GM19324 (cell line): ENCODE data around the gene MFGE8.

Experiments
- ATAC-seq: cut with Tn5 transposase; IDR thresholded peaks from one replicate; pipeline ENCODE4 v1.9.1; 2021; ENCODE audit warnings: mild to moderate bottlenecking, moderate library complexity; ENCODE audit not compliant: unreplicated experiment, low FRiP score

The MFGE8 gene

DNA sequence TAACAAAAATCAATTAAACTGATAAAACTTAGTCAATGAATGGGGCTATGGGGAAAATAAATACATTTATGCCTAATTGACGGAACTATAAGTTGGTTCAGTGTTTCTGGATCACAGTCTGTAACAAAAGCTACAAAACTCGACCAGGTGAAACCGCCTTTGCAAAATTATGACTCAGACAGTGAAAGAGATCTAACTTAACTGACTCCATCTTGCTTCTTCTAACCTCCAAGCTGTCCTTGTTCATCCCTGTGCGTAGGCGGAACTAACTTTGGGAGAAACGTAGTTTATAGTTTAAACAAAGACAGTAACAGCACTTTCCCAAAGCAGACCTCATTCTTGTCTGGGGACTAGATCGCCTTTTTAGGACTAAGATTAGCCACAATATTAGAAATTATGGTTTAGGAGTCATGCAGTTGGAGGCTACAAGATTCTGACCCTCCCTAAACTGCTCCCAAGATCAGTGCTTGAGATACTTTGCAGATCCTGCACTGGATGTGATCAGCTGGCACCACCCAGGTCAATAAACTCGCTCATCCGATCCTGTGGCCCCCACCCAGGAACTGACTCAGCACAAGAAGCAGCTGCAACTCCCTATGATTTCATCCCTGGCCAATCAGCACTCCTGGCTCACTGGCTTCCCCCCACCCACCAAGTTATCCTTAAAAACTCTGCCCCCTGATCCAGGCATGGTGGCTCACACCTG lies 7.2 kb upstream of the MFGE8 start:
- no peak for ATAC-seq

DNA sequence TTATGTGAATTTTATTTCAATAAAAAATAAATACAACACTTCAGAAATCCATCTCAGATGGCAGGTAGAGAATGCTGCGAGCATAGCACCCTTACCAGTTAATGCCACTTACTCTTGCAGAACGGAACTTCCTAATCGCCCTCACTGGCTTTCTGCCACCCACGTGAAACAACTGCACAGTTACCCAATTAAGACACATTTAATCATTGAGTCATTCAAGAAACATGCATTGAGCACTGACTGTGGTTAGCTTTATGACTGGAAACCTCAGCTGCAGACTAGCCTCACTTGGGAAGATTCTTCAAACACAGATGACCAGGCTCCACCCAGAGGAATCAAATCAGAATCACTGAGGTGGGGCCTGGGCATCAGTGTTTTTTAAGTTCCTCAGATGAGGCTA lies 5.6 kb upstream of the MFGE8 start:
- ATAC-seq: no peak

DNA sequence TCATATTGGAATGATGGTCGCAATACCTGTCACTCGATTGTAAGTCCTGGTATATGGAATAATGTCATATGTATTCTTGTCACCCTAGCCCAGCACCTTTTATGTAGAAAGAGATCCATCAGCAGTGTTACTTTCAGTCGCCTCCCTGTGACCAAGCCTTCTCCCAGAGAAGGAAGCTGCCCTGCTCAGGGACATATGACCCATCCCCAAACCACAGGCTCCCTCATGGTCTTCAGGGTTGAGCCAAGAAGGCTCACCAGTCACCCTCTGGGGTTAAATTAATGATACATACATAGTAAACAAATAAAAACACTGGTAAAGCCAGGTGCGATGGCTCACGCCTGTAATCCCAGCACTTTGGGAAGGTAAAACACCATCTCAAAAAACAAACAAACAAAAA lies 4.6 kb upstream of the MFGE8 start:
- no peak for ATAC-seq

DNA sequence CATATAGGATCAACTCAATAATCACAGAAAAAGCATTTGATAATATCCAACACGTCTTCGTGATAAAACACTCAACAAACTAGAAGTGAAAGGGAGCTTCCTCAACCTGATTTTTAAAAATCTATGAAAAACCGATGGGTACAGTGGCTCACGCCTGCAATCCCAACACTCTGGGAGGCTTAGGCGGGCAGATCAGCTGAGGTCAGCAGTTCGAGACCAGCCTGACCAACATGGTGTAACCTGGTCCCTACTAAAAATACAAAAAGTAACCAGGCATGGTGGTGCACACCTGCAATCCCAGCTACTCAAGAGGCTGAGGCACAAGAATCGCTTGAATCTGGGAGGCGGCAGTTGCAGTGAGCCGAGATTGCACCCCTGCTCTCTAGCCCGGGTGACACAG lies 2.2 kb upstream of the MFGE8 start:
- no peak for ATAC-seq

DNA sequence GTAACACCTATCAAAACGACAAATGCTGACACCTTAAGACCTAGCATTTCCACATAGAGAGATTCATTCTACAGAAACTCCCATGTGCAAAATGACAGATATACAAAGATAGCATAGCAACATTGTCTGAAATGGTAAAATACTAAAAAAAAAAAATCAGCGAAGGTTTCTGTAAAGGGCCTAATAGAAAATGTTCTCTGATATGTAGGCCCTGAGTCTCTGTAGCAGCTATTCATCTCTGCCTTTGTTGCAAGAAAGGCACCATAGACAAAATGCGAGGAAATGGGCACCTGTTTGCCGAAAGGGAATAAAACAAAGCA lies 631 bp upstream of the MFGE8 start:
- ATAC-seq: no peak

DNA sequence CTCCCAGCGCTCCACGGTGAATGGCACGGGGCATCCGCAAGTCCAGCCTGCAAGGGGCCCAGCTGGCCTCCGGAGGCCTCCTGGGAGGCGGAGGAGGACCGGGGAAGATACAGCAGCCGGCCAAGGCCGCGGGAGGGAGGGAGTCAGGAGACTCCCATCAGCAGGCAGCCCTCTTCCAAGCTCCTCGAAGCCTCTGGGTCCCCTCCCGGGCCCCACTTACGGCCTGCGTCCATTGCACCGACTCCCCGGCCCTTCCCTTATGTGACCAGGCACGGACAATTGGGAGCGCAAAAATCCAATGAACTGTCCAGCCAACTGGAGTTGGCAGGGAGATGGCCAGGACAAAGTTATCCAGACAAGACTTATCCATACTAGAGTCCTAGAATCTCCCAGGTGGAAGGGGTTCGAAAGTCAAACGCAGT lies 668 bp downstream of the MFGE8 start:
- no peak for ATAC-seq

DNA sequence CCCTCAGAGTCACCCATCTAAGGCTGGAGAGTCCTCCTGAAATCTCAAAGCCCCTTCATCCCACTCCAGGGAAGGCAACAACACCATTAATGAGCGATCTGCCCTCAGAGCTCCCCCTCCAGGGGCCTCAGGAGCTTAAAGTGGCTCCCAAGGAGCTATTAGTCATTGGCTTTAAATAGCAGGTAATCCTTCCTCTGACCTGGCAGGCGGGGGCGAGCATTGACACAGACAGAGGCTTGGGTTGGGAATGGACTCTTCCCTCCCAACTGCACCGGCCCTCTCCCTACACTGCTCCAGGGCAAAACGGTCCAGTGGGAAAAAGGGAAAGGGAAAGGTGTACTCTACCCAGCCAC lies 1.4 kb downstream of the MFGE8 start:
- ATAC-seq: no peak

DNA sequence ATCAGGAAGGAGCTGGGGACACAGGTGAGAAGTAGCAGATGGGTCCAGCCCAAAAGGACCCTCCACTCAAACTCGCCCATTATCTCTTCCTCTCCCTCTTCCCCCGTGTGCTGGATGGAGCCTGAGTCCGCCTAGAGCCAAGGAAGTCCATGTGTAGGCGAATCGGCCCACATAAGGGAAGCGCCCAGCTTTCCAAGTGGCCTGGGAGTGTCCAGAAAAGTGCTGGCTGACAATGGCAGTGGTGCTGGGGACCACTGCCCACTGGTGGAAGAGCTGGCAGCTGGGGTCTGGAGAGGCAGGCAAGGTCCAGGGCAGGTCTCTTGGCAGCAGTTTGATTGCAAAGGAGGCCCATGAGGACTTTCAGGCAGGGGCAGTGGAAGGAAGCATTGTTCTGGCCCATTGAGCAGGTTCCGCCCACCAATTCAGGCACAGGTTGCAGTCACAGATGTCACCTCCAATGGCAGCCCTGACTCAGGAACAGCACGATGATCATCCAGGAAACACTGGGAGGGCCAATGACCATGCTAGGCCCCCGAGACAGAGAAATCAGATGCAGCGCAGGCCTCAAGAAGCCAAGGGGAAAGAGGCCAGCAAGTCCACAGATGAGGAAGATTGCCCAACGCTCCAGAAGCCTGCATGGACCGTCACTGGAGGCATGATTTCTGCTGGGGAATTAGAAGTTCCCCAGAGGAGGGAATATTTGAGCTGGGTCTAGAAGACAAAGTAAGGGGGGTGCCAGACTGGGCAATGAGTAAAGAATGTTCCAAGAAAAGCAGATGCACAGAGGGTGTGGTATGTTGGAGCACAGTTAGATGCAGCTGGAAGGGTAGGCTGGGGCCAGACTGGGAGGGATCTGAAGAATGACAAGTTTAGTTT lies 3.0 kb downstream of the MFGE8 start:
- ATAC-seq: no peak

DNA sequence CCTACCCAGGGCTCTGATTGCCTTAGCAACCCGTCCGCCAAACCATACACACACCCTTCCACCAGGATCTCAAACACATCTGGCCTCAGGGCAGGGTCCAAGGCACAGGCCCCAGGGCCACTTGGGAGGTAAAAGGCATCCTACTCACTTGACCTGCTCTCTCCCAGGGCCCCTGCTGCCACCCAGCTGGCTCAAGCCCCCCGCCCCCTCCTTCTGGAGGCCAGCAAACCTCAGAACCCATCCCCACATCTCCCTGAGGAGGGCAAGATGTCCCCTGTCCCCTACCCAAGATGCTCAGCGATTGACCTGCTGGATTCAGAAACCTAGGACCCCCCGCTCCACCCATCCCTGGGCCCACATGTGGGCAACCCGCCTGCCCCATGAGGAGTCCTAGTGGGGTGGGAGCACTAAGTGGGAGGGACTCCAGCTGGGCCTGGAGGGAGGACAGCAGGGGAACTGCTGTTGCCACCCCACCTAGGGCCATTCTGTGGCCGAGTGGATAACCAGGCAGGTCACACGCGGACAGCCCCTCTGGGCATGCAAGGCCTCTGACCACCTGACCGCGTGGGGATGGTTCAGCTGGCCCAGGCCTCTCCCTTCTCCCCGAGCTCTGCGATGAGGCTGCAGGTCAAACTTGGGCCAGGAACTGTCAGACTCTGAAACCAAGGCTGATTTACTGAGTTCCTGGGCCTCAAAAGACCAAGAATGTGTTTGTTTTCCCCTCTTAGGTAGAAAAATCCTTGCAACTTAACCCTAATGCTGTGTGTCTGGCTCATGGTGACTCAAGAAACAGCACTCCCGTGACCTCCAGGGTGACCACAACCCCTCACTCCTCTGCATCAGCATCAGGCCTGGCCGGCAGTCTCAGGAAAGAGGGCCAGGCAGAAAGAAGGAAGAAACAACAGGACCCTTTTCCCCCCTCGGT lies 4.2 kb downstream of the MFGE8 start:
- ATAC-seq: no peak

DNA sequence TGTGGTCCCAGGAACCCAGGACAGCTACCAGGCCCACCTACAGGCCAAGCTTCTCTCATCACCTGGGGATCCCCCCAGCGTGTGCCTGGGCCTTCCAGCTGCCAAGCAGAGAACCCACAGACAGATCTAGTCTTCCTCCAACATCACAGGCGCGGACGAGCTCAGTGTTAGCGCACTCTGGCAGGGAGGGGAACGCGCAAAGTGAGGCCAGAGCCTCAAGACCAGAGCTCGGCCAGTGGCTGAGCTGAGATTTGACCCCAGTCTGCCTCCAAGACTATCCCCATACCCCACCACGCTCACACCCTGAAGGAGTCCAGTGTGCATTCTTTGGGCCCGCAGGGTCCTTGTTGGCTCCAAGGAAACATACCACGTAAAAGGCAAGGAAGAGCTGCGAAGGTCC lies 5.1 kb downstream of the MFGE8 start:
- no peak for ATAC-seq

DNA sequence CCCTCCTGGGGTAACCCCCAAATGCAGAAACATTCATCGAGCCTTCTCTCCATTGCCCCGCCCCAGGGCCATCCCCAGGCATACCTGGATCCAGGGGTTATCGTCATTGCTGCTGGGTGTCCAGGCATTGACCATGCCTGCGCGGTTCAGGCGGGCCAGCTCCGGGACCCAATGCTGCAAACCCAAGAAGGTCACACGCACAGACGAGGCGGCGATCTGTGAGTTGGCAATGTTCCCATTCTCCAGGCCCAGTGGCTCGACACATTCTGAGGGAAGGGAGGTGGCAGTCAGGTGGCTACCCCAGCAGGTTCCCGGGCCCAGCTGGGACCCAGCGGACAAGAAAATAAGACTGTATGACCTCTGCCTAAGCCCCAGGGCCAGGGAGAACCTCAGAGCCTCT lies 6.1 kb downstream of the MFGE8 start:
- no peak for ATAC-seq

DNA sequence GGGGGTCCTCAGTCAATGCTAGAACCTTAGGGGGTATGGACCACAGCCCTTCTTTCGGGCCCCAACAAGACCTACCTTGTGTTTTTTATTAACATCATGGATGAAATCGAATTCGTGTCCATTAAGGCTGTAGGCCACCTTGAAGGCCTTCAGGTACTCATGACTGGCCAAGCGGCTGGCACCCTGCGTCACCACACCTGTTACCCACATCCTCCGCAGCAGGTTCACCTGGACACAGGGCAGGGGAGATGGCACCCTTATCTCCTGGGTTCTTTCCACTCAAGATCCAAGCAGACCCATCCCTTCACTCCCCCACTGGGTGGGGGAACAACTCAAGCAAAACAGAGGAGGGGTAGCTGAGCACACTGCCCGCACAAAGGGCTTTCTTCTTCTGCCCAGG lies 6.6 kb downstream of the MFGE8 start:
- no peak for ATAC-seq

DNA sequence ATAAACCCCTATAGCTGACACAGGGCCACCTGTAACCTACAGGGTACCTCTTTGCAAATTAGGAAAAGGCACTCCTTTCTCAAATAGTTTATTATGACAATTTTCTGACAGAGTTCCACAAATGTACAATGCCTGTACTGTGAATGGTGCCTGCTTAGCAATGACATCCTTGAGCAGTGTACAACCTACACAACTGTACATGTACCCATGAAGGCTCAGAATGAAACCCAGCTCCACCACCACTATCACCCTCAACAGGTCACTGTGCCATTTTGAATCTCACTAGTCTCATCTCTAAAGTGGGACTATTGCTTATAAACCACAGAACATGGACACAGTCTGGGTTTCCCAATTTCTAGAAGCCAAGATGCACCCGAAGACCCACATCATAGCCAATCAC lies 7.0 kb downstream of the MFGE8 start:
- ATAC-seq: no peak

DNA sequence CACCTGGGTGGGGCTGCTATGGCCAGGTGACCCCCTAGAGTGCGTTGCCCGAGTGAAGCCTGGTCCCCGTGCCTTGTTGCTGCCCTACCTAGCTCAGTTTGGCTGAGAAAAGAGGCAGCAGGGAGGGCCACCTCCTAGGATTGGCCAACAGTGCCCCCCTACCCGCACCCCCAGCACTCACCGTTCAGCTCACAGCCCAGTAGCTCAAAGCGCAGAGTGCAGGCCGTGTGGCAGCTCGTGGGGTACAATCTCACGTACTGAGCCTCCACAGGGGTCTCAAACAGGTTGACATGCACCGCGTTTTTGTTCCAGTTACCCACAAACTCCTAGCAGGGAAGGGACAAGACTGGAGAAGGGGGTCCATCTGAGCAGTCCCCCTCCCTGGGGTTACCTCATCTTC lies 7.6 kb downstream of the MFGE8 start:
- no peak for ATAC-seq

DNA sequence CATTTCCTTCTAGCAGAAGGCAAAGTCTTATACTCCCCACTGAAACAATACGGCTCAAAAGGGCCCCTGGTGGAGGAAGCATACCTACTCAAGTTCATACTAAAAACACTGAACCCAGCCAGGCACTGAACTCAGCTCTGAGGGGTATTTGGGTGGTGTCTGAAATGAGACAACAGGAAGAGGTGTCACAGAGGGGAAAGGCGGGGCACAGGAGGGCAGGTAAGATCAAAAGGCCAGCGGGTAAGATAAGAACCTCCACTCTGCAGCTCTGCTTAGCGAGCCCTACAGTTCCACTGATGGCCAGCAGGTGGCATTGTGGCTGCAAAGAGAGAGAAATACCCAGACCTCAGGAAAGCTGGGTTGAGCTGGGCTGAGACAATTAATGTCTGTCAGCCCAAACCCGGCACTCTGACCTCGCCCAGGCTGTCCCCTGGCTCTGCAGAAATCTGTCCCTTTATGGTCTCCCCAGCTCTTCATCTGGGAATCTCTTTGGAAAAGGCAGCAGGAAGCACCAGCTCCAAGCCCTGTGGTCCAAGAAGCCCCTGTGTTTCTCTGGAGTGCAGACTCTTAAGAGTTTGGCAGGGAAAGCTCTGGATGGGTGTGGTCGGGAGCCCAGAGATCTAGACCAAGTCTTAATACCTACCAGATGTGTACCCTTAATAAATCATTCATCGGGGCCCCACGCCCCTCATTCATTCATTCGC lies 8.4 kb downstream of the MFGE8 start:
- ATAC-seq: peak; percentile 63

DNA sequence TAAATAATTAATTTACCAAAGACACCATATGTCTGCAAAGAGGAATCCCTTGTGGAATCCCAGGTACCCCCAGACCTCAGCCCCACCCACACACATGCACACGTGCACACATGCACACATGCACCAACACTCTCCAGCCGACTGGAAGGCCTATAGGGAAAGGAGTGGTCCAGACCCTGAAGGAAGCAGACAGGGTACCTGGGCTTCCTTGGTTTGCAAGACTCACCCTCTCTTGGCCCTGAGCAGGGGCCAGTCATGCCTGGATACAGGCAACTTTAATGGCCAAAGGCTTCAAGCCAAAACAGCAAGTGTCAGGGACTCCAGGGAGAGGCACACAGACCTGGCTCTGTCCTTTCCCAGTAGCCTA lies 8.9 kb downstream of the MFGE8 start:
- ATAC-seq: no peak

DNA sequence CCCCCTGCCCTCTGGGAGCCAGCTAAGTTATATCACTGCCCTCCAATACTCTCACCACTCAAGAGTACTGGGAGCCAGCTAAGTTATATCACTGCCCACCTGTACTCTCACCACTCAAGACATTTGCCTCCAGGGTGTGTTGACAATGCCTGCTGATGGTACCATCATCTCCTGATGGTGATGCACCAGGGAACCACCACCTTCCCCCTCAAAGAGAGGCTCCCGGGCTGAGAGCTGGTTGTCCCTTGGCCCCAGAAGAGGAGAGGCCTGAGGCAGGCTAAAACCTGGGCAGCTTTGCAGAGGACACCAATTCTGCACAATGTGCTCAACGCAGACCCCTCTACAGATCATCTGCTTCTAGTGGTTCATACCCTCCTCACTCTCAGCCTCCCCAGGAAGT lies 10.3 kb downstream of the MFGE8 start:
- no peak for ATAC-seq

DNA sequence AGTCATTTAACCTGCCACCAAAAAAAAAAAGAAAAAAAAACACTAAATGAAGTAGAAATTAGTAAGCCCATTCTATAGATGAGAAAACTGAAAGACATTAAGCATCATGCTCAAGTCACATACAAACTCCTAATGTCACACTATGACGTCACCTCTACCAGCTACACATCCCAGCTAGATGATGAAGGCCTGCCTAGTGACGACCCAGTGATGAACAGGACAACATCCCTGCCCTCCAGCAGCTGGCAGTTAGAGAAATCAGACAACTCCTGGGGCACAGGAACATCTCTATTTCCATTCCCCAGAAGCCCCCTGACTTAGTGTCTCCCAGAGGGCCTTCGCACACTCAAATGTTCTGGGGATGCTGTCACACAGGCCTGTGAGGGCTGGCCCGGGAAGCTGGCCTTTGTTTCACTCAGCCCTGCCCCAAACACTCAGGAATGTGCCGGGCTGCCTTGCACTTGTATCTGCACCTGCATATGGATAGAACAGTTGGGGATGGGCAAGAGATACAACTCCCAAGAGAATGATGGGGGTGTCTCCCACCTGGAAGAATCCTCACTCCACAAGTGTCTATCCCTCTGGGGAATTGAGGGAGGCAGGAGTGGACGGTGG lies 10.9 kb downstream of the MFGE8 start:
- ATAC-seq: no peak

DNA sequence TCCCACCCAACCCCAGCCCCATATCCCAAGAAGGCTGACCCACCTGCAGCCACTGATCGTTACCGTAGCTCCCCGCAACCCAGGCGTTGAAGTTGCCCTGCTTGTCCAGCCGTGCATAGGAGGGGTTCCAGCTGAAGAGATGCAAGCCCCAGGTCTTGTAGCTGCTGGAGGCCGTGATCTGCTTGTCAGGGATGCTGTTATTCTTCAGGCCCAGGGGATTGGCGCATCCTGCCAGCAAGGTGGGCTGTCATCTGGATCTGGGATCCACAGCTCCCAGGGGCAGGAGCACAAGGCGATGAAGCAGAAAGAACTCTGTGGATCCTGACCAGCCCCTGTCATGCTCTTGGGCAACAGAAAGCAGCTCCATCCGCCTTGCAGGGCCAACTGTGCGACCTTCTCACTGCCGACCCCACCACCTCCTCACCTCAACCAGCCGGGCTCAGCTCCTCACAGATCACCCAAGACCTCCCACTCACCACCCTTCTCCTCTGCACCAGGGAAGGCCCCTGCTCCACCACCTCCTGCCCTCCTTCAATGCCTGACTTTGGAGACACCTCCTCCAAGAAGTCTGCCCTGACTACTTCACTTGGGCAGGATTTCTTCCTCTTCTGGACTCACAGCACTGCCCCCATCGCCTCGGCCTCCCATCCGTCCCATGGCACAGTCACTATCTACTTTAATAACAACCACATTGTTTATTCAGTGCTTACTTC lies 11.5 kb downstream of the MFGE8 start:
- ATAC-seq: no peak

DNA sequence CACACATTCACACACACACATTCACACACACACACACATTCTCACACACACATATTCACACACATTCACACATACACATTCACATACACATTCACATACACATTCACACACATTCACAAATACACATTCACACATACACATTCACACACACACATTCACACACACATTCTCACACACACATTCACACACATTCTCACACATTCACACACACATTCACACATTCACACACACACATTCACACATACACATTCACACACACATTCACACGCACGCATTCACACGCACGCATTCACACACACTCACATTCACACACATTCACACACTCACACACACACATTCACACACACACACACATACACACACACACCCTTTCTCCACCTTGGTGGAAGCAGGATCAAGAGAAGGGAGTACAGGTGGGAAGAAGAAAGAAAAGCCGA lies 12.2 kb downstream of the MFGE8 start:
- ATAC-seq: no peak
